CD4-positive, alpha-beta memory T cell (primary cell): Measurements from ENCODE around the gene MICU1. TPM values are rescaled to one million over a fixed set of nuclear protein-coding genes. Genes with fewer than 3 reads are reported as not detected.
"Not testable (repeated sequence)": the region's sequence is repeated elsewhere in the genome, so short reads cannot be mapped to it uniquely, and the experiment has no call there.

ENCODE experiments used
- CTCF ChIA-PET: fragments of 350-600 bp; sonication (Branson Sonifier 250); formaldehyde crosslinking; loops from one replicate; lab custom pipeline; 2021; ENCODE audit warnings: inconsistent platforms; ENCODE audit not compliant: partially characterized antibody; lab: Charles Lee
- POLR2A ChIA-PET: fragments of 350-600 bp; sonication (Branson Sonifier 250); formaldehyde crosslinking; loops from one replicate; lab custom pipeline; 2021; ENCODE audit not compliant: partially characterized antibody; lab: Charles Lee
- DNase-seq, 5 donors: peaks; one replicate each; pipeline versions ENCODE4 v3.0.0 to v3.0.0-alpha.2; 2020 to 2022; ENCODE audit warnings: mixed read lengths in 1 of 5
- H3K27ac ChIP-seq: one replicate; pipeline ENCODE4 v1.7.0; 2013; ENCODE audit warnings: low read depth, low read length
- H3K27me3 ChIP-seq: 2 replicates; pipeline ENCODE4 v1.7.0; 2013; ENCODE audit warnings: mild to moderate bottlenecking, low read length, moderate library complexity; ENCODE audit not compliant: insufficient read depth
- H3K36me3 ChIP-seq: 2 replicates; pipeline ENCODE4 v1.7.0; 2013; ENCODE audit warnings: mild to moderate bottlenecking, low read length, moderate library complexity; ENCODE audit not compliant: insufficient read depth
- H3K4me1 ChIP-seq: 2 replicates; pipeline ENCODE4 v1.7.0; 2013; ENCODE audit warnings: mild to moderate bottlenecking, low read length, moderate library complexity; ENCODE audit not compliant: insufficient read depth
- H3K4me3 ChIP-seq, 2 donors: one replicate each; pipeline ENCODE4 v1.7.0; 2013; ENCODE audit warnings: low read length in 2 of 2, mild to moderate bottlenecking in 1 of 2
- H3K9me3 ChIP-seq, 2 donors: one replicate each; pipeline ENCODE4 v1.7.0; 2013; ENCODE audit warnings: low read length in 2 of 2, control low read depth in 1 of 2; ENCODE audit not compliant: control insufficient read depth in 1 of 2
- H3K27ac Mint-ChIP-seq, 7 donors: one replicate each; pipeline ENCODE4 v1.8.0; 2020 to 2021; ENCODE audit warnings: mixed read lengths in 7 of 7, mild to moderate bottlenecking in 6 of 7, inconsistent platforms in 3 of 7, moderate library complexity in 3 of 7
- H3K27me3 Mint-ChIP-seq, 2 donors: one replicate each; pipeline ENCODE4 v1.8.0; 2020 to 2021; ENCODE audit warnings: mixed read lengths in 2 of 2
- H3K36me3 Mint-ChIP-seq, 2 donors: one replicate each; pipeline ENCODE4 v1.8.0; 2020 to 2021; ENCODE audit warnings: mixed read lengths in 2 of 2, inconsistent platforms in 1 of 2, mild to moderate bottlenecking in 1 of 2
- H3K4me1 Mint-ChIP-seq, 4 donors: one replicate each; pipeline ENCODE4 v1.8.0; 2020 to 2021; ENCODE audit warnings: mixed read lengths in 4 of 4, mild to moderate bottlenecking in 1 of 4
- H3K4me3 Mint-ChIP-seq, 8 donors: one replicate each; pipeline ENCODE4 v1.8.0; 2020 to 2021; ENCODE audit warnings: mixed read lengths in 8 of 8, mild to moderate bottlenecking in 7 of 8, moderate library complexity in 6 of 8, inconsistent platforms in 3 of 8
- H3K9me3 Mint-ChIP-seq, 8 donors: one replicate each; pipeline ENCODE4 v1.8.0; 2020 to 2021; ENCODE audit warnings: mixed read lengths in 8 of 8, mild to moderate bottlenecking in 5 of 8, inconsistent platforms in 3 of 8, moderate library complexity in 1 of 8
- intact Hi-C: fragments of 100-400 bp; cut with micrococcal nuclease; formaldehyde crosslinking; loops from one replicate; pipeline ENCODE4 v1.15.1; 2023
- polyA plus RNA-seq, 2 donors: library from polyadenylated mRNA; unstranded; fragments of 300-500 nt; fragmentation: Illumina TruSeq; gene quantifications; one replicate each; pipeline ENCODE4 v1.2.3, GENCODE V29; 2021
- total RNA-seq, 2 experiments: library from RNA; stranded (reverse); gene quantifications; one replicate each; pipeline ENCODE4 v1.2.3, GENCODE V29; 2021

MICU1 gene
- total and polyA plus RNA-seq, 4 experiments from 2014 or later = 24.9 to 30.4 (median 27.1) TPM

DNA sequence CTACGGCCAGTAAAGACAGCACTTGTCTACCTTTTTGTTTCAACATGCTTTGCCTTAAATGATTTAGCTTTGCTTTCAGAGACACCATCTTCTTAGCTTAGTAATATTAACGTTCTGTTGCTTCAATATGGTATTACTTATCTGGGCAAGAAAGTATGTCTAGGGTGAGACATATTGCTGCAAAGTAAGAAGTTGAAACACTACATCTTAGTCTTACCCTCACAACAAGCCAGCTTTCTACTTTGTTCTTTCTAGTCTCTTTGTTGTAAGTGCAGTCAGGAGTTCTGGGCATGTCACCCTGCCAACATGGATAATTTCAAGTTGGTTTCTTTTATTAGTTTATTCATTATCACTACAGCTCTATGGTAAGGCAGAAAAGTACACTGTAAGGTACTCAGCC lies 148.4 kb downstream of the MICU1 start:
- Mint-ChIP-seq H3K27me3 (no peaks in the 10 kb centered on the region), H3K4me1 (no peaks in the 10 kb centered on the region), H3K27ac (no peak overlapping the region), H3K9me3 (no peaks in the 10 kb centered on the region), H3K4me3 (no peak overlapping the region), H3K36me3 (peaks cover 37 to 49% of the 10 kb centered on the region in 2 donors)
- ChIA-PET POLR2A (no interaction called here), CTCF (no interaction called here)
- DNase-seq = no peak
- no peaks in the 10 kb centered on the region for H3K27me3 ChIP-seq
- intact Hi-C loops = no loop called here
- peaks cover 7% of the 10 kb centered on the region for H3K36me3 ChIP-seq
- H3K4me3 ChIP-seq = no peak overlapping the region
- no peaks in the 10 kb centered on the region for H3K9me3 ChIP-seq
- no peaks in the 10 kb centered on the region for H3K4me1 ChIP-seq
- H3K27ac ChIP-seq = no peak overlapping the region

DNA sequence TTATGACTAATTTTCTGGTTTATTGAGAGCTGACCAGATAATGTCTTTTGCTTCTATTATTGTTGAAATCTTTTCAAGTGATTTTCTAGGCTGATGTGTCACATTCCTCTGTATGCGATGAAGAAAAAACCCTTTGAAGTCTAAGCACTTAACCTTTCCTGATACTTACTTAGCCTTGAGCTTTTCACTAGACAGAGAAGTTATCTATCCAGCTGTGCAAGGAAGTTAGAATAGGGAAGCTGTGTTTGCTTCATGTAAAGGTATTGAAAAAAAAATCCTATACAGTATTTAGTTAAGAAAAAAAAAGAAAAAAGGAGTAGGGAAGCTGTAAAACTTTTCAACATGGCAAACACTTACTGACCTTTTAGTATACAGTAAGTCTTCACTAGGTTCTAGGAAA lies 153.6 kb downstream of the MICU1 start:
- POLR2A ChIA-PET = no interaction called here
- CTCF ChIA-PET = no interaction called here

DNA sequence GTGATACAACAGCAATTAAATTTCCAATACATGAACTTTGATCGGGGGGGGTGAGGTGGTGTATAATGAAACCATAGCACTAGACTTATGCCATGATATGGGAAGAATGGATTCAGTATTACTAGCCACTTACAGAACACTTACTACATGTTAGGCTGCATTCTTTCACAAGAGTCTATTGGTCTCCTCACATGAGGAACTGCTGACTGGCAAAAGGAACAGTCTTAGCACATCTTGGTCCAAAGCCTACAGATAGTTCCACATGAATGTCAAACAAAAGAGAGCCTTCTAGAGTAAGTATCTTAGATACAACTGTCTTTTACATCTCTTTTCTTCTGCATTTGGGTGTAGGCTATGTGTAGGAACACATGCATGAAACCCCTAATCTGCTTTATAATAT lies 155.2 kb downstream of the MICU1 start:
- Mint-ChIP-seq H3K27me3 (no peaks in the 10 kb centered on the region), H3K4me1 (peaks cover 0 to 1% (median 0%) of the 10 kb centered on the region in 4 donors), H3K36me3 (peaks cover 46 to 49% of the 10 kb centered on the region in 2 donors), H3K4me3 (no peak overlapping the region), H3K27ac (no peak overlapping the region), H3K9me3 (peaks cover 0 to 2% (median 0%) of the 10 kb centered on the region in 8 donors)
- Histone ChIP-seq H3K9me3 (no peaks in the 10 kb centered on the region), H3K36me3 (no peaks in the 10 kb centered on the region), H3K4me1 (no peaks in the 10 kb centered on the region), H3K4me3 (no peak overlapping the region), H3K27ac (no peak overlapping the region), H3K27me3 (no peaks in the 10 kb centered on the region)
- ChIA-PET POLR2A (no interaction called here), CTCF (no interaction called here)
- intact Hi-C loops = no loop called here
- no peak for DNase-seq

More for the DNA sequence above, 153.6 kb downstream of the MICU1 start:
- H3K27ac ChIP-seq = no peak overlapping the region
- H3K9me3 ChIP-seq = no peaks in the 10 kb centered on the region
- Mint-ChIP-seq H3K27me3 (no peaks in the 10 kb centered on the region), H3K9me3 (peaks cover 0 to 2% (median 0%) of the 10 kb centered on the region in 8 donors), H3K36me3 (peaks cover 51 to 55% of the 10 kb centered on the region in 2 donors), H3K4me3 (no peak overlapping the region), H3K4me1 (no peaks in the 10 kb centered on the region), H3K27ac (no peak overlapping the region)
- intact Hi-C loops = no loop called here
- no peaks in the 10 kb centered on the region for H3K4me1 ChIP-seq
- no peak for DNase-seq
- H3K36me3 ChIP-seq = peaks cover 7% of the 10 kb centered on the region
- H3K4me3 ChIP-seq = no peak overlapping the region
- no peaks in the 10 kb centered on the region for H3K27me3 ChIP-seq

DNA sequence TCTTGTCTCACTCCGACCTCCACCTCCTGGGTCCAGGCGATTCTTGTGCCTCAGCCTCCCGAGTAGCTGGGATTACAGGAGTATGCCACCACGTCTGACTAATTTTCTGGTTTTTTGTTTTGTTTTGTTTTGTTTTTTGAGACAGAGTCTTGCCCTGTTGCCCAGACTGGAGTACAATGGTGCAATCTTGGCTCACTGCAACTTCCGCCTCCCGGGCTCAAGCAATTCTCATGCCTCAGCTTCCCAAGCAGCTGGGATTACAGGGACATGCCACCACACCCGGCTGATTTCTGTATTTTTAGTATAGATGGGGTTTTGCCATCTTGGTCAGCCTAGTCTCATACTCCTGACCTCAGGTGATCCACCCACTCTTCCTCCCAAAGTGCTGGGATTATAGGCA lies 158.8 kb downstream of the MICU1 start:
- H3K36me3 Mint-ChIP-seq = peaks cover 31 to 33% of the 10 kb centered on the region in 2 donors
- H3K4me1 ChIP-seq, H3K27ac ChIP-seq, H3K27ac Mint-ChIP-seq, H3K4me3 ChIP-seq, H3K9me3 ChIP-seq, POLR2A ChIA-PET, H3K9me3 Mint-ChIP-seq, H3K27me3 ChIP-seq, H3K36me3 ChIP-seq, H3K4me1 Mint-ChIP-seq, DNase-seq, H3K27me3 Mint-ChIP-seq, CTCF ChIA-PET, intact Hi-C loops: not testable (repeated sequence)
- peak overlapping the region in 1 of 8 donors; percentile 63 for H3K4me3 Mint-ChIP-seq

DNA sequence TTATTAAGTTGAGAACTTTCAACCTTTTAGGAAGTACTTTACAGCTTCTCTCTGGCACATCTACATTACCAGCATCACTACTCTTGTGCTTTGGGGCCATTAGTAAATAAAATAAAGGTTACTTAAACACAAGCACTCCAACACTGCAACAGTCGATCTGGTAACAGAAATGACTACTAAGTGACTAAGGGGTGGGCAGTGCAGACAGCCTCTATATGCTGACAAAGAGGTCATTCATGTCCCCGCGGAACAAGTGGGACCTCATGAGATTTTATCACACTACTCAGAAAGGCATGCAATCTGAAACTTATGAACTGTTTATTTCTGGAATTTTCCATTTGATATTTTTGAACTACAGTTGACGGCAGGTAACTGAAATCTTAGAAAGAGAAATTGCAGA lies 159.9 kb downstream of the MICU1 start:
- Histone ChIP-seq H3K9me3 (no peaks in the 10 kb centered on the region), H3K36me3 (no peaks in the 10 kb centered on the region), H3K4me3 (no peak overlapping the region), H3K27ac (no peak overlapping the region), H3K27me3 (no peaks in the 10 kb centered on the region), H3K4me1 (no peaks in the 10 kb centered on the region)
- CTCF ChIA-PET = no interaction called here
- H3K4me1 Mint-ChIP-seq = peaks cover 0 to 1% (median 0%) of the 10 kb centered on the region in 4 donors
- peaks cover 0 to 2% (median 0%) of the 10 kb centered on the region in 8 donors for H3K9me3 Mint-ChIP-seq
- POLR2A ChIA-PET = no interaction called here
- intact Hi-C loops = no loop called here
- peaks cover 25 to 27% of the 10 kb centered on the region in 2 donors for H3K36me3 Mint-ChIP-seq
- no peak overlapping the region for H3K4me3 Mint-ChIP-seq
- no peaks in the 10 kb centered on the region for H3K27me3 Mint-ChIP-seq
- no peak for DNase-seq
- H3K27ac Mint-ChIP-seq = peak overlapping the region in 1 of 7 donors; percentile 25

DNA sequence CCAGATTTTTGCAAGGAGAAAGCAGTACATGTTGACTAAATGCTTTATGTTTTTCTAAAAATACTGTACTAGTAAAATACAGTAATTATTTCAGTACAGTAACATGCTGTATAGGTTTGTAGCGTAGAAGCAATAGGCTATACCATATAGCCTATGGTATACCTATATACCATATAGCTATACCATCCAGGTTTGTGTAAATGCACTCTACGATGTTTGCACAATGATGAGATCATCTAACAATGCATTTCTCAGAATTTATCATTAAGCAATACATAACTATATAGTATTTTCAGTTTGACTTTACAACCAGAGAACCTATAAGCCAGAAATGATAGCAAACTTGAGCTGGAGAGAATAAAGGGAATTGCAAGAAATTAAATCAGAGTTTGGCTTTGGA lies 161.4 kb downstream of the MICU1 start:
- POLR2A ChIA-PET = no interaction called here
- H3K27me3 Mint-ChIP-seq = no peaks in the 10 kb centered on the region
- no peak overlapping the region for H3K27ac Mint-ChIP-seq
- no peak overlapping the region for H3K27ac ChIP-seq
- H3K4me1 Mint-ChIP-seq = peaks cover 0 to 1% (median 0%) of the 10 kb centered on the region in 4 donors
- no peaks in the 10 kb centered on the region for H3K9me3 Mint-ChIP-seq
- no peaks in the 10 kb centered on the region for H3K27me3 ChIP-seq
- peaks cover 15% of the 10 kb centered on the region in 2 donors for H3K36me3 Mint-ChIP-seq
- no peaks in the 10 kb centered on the region for H3K4me1 ChIP-seq
- no peak overlapping the region for H3K4me3 ChIP-seq
- no peak overlapping the region for H3K4me3 Mint-ChIP-seq
- intact Hi-C loops = no loop called here
- H3K9me3 ChIP-seq = no peaks in the 10 kb centered on the region
- no peaks in the 10 kb centered on the region for H3K36me3 ChIP-seq
- CTCF ChIA-PET = interaction anchor here (1.3 kb wide), 1 partner anchor 9 kb away, joined by 4 read pairs; no protein-coding TSS in a partner anchor
- no peak for DNase-seq

DNA sequence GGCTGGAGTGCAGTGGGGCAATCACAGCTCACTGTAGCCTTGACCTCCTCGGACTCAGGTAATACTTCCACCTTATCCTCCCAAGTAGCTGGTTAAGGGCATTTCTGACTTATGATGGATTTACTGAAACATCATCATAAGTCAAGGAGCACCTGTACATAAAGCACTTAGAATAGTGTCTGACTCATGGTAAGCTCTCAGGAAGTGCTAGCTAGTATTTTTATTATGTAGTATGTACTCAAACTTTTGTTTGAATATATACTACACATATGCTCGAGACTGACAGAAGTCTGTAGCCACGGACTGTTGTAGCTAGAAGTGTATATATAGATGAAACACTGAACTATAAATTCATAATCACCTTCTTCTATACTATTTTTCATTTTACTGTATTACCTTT lies 163.6 kb downstream of the MICU1 start:
- CTCF ChIA-PET = interaction anchor here (0.7 kb wide), 1 partner anchor 339 kb away, joined by 3 read pairs; no protein-coding TSS in a partner anchor
- Mint-ChIP-seq H3K9me3 (no peaks in the 10 kb centered on the region), H3K27ac (no peak overlapping the region), H3K27me3 (no peaks in the 10 kb centered on the region), H3K4me1 (peaks cover 0 to 1% (median 0%) of the 10 kb centered on the region in 4 donors), H3K36me3 (peaks cover 12 to 18% of the 10 kb centered on the region in 2 donors), H3K4me3 (no peak overlapping the region)
- Histone ChIP-seq H3K4me1 (no peaks in the 10 kb centered on the region), H3K36me3 (no peaks in the 10 kb centered on the region), H3K9me3 (no peaks in the 10 kb centered on the region), H3K27ac (no peak overlapping the region), H3K4me3 (no peak overlapping the region), H3K27me3 (no peaks in the 10 kb centered on the region)
- DNase-seq = no peak
- intact Hi-C loops = no loop called here
- POLR2A ChIA-PET = no interaction called here
